ENCODE data around the gene EIF1. TPM values are rescaled to one million over a fixed set of nuclear protein-coding genes. Genes with fewer than 3 reads are reported as not detected.
"Not testable (repeated sequence)": the region's sequence is repeated elsewhere in the genome, so short reads cannot be mapped to it uniquely, and the experiment has no call there.

The EIF1 gene
- total and polyA plus RNA-seq, 2 donors (not counting 1 experiment from before 2014, with no cell fraction given): 773 to 2,045 TPM

- no peak overlapping the region for H3K27ac Mint-ChIP-seq
- no peaks in the 10 kb centered on the region for H3K9me3 Mint-ChIP-seq (ENCODE audit: insufficient read depth)
- Histone ChIP-seq H3K9ac (ENCODE audit: low read length) (no peak overlapping the region), H4K20me1 (ENCODE audit: control insufficient read depth, insufficient read depth, low read length, poor library complexity, severe bottlenecking) (peaks cover 10% of the 10 kb centered on the region), H3K36me3 (replicated peaks in 1 of 2; ENCODE audit: control extremely low read depth in 1 of 2, control insufficient read depth in 1 of 2, extremely low read depth in 1 of 2, insufficient read depth in 2 of 2, low read length in 1 of 2) (peaks cover 0 to 29% of the 10 kb centered on the region in 2 experiments), H3K4me2 (replicated peaks; ENCODE audit: low read depth, low read length, poor library complexity, severe bottlenecking) (no peak overlapping the region), H3K27me3 (replicated peaks in 1 of 4; ENCODE audit: control extremely low read depth in 1 of 4, control insufficient read depth in 3 of 4, insufficient read depth in 4 of 4, low read length in 3 of 4) (no peaks in the 10 kb centered on the region), H2AFZ (ENCODE audit: insufficient read depth, low read depth, low read length, poor library complexity, severe bottlenecking) (no peak overlapping the region), H3K4me3 (ENCODE audit: control extremely low read depth in 1 of 5, extremely low read depth in 1 of 5, insufficient read depth in 1 of 5, low read depth in 2 of 5, low read length in 4 of 5) (no peak overlapping the region), H3K27ac (ENCODE audit: low read length in 2 of 2) (no peak overlapping the region), H3K9me3 (ENCODE audit: control extremely low read depth in 1 of 3, control insufficient read depth in 2 of 3, insufficient read depth in 1 of 3, low read length in 2 of 3) (no peaks in the 10 kb centered on the region), H3K79me2 (ENCODE audit: control insufficient read depth, insufficient read depth, low read length) (no peaks in the 10 kb centered on the region), H3K4me1 (ENCODE audit: control insufficient read depth in 2 of 2, insufficient read depth in 2 of 2, low read length in 2 of 2) (peaks cover 0 to 5% of the 10 kb centered on the region in 2 donors)
- DNase-seq: no peak
- H3K27me3 Mint-ChIP-seq: peaks cover 4% of the 10 kb centered on the region
- WGBS (ENCODE audit: insufficient coverage): 33% methylated on average over 3 of the region's 6 CpGs
- ATAC-seq (ENCODE audit: low read depth): no peak
- ChIA-PET POLR2A (no interaction called here), CTCF (no interaction called here)
- no peak overlapping the region for H3K4me3 Mint-ChIP-seq
- peaks cover 19% of the 10 kb centered on the region for H3K4me1 Mint-ChIP-seq
- intact Hi-C loops (cut with micrococcal nuclease): no loop called here
- TF ChIP-seq EZH2 (IDR thresholded peaks at IDR 0.05; ENCODE audit: borderline replicate concordance, insufficient read depth, low read depth, low read length, poor library complexity, severe bottlenecking): no peak
- TF ChIP-seq CTCF (IDR thresholded peaks at IDR 0.05): no peak
These were observed 8.7 kb downstream of the EIF1 start for GRCh38 chr17:41697122-41697962.

- H3K9ac ChIP-seq (ENCODE audit: low read length); H3K4me2 ChIP-seq (replicated peaks; ENCODE audit: low read depth, low read length, poor library complexity, severe bottlenecking); CTCF ChIA-PET; H3K79me2 ChIP-seq (ENCODE audit: control insufficient read depth, insufficient read depth, low read length); H4K20me1 ChIP-seq (ENCODE audit: control insufficient read depth, insufficient read depth, low read length, poor library complexity, severe bottlenecking); H3K36me3 ChIP-seq (replicated peaks in 1 of 2; ENCODE audit: control extremely low read depth in 1 of 2, control insufficient read depth in 1 of 2, extremely low read depth in 1 of 2, insufficient read depth in 2 of 2, low read length in 1 of 2); H3K4me3 Mint-ChIP-seq; H3K4me1 ChIP-seq (ENCODE audit: control insufficient read depth in 2 of 2, insufficient read depth in 2 of 2, low read length in 2 of 2); ATAC-seq (ENCODE audit: low read depth); H3K27ac ChIP-seq (ENCODE audit: low read length in 2 of 2); H3K9me3 ChIP-seq (ENCODE audit: control extremely low read depth in 1 of 3, control insufficient read depth in 2 of 3, insufficient read depth in 1 of 3, low read length in 2 of 3); DNase-seq; H3K9me3 Mint-ChIP-seq (ENCODE audit: insufficient read depth); H3K4me3 ChIP-seq (ENCODE audit: control extremely low read depth in 1 of 5, extremely low read depth in 1 of 5, insufficient read depth in 1 of 5, low read depth in 2 of 5, low read length in 4 of 5); intact Hi-C loops (cut with micrococcal nuclease); H3K4me1 Mint-ChIP-seq; H2AFZ ChIP-seq (ENCODE audit: insufficient read depth, low read depth, low read length, poor library complexity, severe bottlenecking); H3K27me3 ChIP-seq (replicated peaks in 1 of 4; ENCODE audit: control extremely low read depth in 1 of 4, control insufficient read depth in 3 of 4, insufficient read depth in 4 of 4, low read length in 3 of 4); POLR2A ChIA-PET; H3K27ac Mint-ChIP-seq: not testable (repeated sequence)
- H3K27me3 Mint-ChIP-seq: peaks cover 10% of the 10 kb centered on the region
- WGBS (ENCODE audit: insufficient coverage): 100% methylated on average over 2 of the region's 3 CpGs
These were observed 12.2 kb downstream of the EIF1 start for GRCh38 chr17:41700843-41701242.

Data from B cell (primary cell).